Mucosa of descending colon (tissue), 3 donors: ENCODE measurements around the gene ETS1. TPM values are rescaled to one million over a fixed set of nuclear protein-coding genes. Genes with fewer than 3 reads are reported as not detected.

Source experiments
- ATAC-seq: fragments of 200-7000 bp; cut with Tn5 transposase; one replicate; pipeline ENCODE4 v1.9.1; 2020; ENCODE audit warnings: mild to moderate bottlenecking, moderate library complexity
- DNase-seq, 3 donors: peaks; one replicate each; pipeline ENCODE4 v3.0.0-alpha.2; 2020
- H3K36me3 ChIP-seq: fragments of 200-600 bp; one replicate; pipeline ENCODE4 v1.8.0; 2021; ENCODE audit warnings: low read depth, mild to moderate bottlenecking
- H3K4me1 ChIP-seq: fragments of 200-600 bp; one replicate; pipeline ENCODE4 v1.8.0; 2021; ENCODE audit warnings: low read depth, mild to moderate bottlenecking
- H3K4me3 ChIP-seq: fragments of 200-600 bp; one replicate; pipeline ENCODE4 v1.8.0; 2021; ENCODE audit warnings: mild to moderate bottlenecking
- H3K9me3 ChIP-seq: fragments of 200-600 bp; one replicate; pipeline ENCODE4 v1.8.0; 2021; ENCODE audit warnings: mild to moderate bottlenecking
- intact Hi-C, 2 donors: fragments of 100-400 bp; cut with DNase I in 1 of 2; cut with micrococcal nuclease in 1 of 2; formaldehyde crosslinking; loops; one replicate each; pipeline versions ENCODE4 v1.11.0 to v1.11.1; 2022; cut with DNase I, micrococcal nuclease
- total RNA-seq, 3 donors: library from RNA; stranded (reverse); fragmentation: NEBNext Ultra II Directional in 2 of 3; extraction: Animal tissue kit (Norgen Biotek cat#: 25700) in 2 of 3; gene quantifications; one replicate each; pipeline versions ENCODE4 v1.2.1 to v1.2.4, GENCODE V29; 2021 to 2023
- TF ChIP-seq, protein P1 (sequence below): fragments of 200-600 bp; IDR thresholded peaks from one replicate; pipeline ENCODE4 v1.8.0; 2022; ENCODE audit warnings: antibody characterized with exemption, mild to moderate bottlenecking
- donor health status: DM: no; HTN: no; CAD: no; lungs with moderate emphysema.
- donor health status: DM: no; HTN: no; CAD: no.
- donor health status: DM: no; HTN: yes; CAD: no.

ETS1 gene
- total RNA-seq, 3 donors from 2014 or later, result 36.5 to 41.2 (median 38.6) TPM

DNA sequence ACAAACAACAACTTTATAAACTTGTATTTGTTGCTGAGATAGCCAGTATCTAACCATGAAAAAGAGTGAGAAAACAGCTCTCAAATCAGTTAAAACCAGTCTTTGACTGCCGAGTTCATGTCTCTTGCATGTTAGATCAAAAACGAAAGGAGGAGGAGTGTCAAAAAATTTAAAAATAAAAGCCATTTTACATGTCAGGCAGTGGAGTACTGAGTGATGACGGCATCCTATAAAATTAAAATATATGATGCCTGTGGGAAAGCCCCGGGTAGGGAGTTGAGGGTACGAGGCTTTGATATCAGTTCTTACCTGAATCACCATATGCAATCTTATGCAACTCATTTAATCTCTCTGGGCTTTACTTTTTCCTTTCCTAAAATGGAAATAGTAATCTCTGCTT lies 117.3 kb downstream of the ETS1 start:
- peaks cover 39% of the 10 kb centered on the region for H3K4me1 ChIP-seq
- no peak for DNase-seq
- no peaks in the 10 kb centered on the region for H3K36me3 ChIP-seq
- H3K9me3 ChIP-seq, result no peaks in the 10 kb centered on the region
- ATAC-seq, result no peak
- intact Hi-C loops, result no loop called here
- H3K4me3 ChIP-seq, result no peak overlapping the region
- TF ChIP-seq, protein P1, sequence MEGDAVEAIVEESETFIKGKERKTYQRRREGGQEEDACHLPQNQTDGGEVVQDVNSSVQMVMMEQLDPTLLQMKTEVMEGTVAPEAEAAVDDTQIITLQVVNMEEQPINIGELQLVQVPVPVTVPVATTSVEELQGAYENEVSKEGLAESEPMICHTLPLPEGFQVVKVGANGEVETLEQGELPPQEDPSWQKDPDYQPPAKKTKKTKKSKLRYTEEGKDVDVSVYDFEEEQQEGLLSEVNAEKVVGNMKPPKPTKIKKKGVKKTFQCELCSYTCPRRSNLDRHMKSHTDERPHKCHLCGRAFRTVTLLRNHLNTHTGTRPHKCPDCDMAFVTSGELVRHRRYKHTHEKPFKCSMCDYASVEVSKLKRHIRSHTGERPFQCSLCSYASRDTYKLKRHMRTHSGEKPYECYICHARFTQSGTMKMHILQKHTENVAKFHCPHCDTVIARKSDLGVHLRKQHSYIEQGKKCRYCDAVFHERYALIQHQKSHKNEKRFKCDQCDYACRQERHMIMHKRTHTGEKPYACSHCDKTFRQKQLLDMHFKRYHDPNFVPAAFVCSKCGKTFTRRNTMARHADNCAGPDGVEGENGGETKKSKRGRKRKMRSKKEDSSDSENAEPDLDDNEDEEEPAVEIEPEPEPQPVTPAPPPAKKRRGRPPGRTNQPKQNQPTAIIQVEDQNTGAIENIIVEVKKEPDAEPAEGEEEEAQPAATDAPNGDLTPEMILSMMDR, result no peak

DNA sequence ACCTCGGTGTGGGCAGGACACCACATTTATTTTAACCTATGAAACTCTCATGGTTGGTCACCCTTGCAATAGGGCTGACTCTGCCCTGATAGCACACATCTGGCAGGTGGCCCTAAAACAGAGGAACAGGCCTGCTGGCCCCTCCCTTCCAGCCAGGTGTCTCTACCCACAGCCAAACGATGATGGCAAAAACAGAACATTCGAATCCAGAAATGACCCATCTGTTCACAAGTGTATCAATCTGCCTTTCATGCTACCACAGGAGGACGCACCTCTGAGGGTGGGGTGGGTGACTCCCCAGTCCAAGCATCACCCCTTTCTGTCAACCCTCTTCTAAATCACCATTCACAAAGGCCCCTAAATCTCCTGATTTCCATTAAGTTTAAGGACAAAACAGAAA lies 118.1 kb downstream of the ETS1 start:
- Histone ChIP-seq H3K9me3 (no peaks in the 10 kb centered on the region), H3K36me3 (no peaks in the 10 kb centered on the region), H3K4me3 (no peak overlapping the region), H3K4me1 (peaks cover 42% of the 10 kb centered on the region)
- ATAC-seq (peak; percentile 32), DNase-seq (no peak)
- TF ChIP-seq, protein P1, result no peak
- intact Hi-C loops, result no loop called here

DNA sequence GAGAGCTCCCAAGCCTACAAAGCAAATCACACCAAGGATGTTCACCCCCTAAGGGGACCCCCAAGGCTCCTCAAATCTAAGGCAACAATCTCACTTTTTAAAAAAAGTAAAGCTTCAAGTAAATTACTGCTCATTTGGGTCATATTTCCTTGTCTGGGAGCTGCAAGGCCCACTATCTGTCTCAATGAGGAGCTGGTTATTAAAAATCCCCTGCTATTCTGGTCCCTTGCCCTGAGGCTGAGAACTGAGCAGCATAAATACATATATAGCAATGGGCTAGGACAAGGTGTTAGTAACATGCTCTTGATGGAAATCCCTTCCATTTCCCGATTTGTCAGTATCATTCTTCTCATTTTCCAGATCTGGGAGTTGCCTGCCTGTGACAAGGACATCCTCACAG lies 119.2 kb downstream of the ETS1 start:
- Histone ChIP-seq H3K9me3 (no peaks in the 10 kb centered on the region), H3K4me1 (peaks cover 42% of the 10 kb centered on the region), H3K36me3 (no peaks in the 10 kb centered on the region), H3K4me3 (no peak overlapping the region)
- ATAC-seq, result no peak
- intact Hi-C loops, result no loop called here
- TF ChIP-seq, protein P1, result no peak
- no peak for DNase-seq

DNA sequence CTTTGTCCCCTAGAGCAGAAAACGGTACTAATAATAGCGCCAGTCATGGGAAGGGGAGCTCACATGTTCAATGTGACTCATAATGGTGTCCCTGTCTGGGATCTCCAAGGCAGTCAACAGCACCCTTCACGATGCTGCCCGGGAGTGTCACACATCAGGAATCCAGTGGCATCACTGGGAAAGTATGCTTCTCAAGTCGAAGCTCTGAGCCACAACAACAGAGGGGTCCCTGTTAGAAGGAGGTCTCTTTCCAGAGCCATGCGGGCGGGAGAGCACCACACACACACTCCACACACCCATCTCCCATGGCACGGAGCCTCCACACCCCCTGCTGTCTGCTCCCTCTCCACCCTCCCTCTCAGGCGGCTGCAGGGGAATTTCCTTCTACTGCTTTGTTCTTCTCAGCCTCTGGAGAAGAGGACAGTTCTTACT lies 119.7 kb downstream of the ETS1 start:
- TF ChIP-seq, protein P1, result no peak
- no peaks in the 10 kb centered on the region for H3K9me3 ChIP-seq
- intact Hi-C loops, result no loop called here
- peak; percentile 21 for ATAC-seq
- no peak overlapping the region for H3K4me3 ChIP-seq
- DNase-seq, result no peak
- peaks cover 37% of the 10 kb centered on the region for H3K4me1 ChIP-seq
- no peaks in the 10 kb centered on the region for H3K36me3 ChIP-seq

DNA sequence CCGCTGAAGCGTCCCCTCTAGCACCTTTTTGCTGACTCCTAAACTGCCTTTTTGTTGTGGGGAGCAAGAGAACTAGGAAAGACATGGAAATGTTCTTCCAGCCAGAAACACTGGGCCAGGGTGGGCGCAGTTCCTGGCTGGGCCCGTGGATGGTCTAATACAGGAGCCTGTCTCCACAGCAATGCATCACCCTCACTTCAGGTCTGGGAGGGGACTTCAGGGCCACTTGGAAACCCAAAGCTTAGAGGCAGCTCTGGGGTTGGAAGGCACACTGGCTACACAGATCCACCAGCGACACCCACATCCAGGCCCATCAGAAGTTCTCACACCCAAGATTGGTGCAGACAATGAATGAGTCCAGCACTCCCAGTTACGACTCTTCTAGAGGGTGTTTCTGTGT lies 120.3 kb downstream of the ETS1 start:
- ATAC-seq, result no peak
- H3K4me3 ChIP-seq, result no peak overlapping the region
- TF ChIP-seq, protein P1, result no peak
- H3K36me3 ChIP-seq, result no peaks in the 10 kb centered on the region
- intact Hi-C loops, result no loop called here
- DNase-seq, result no peak
- no peaks in the 10 kb centered on the region for H3K9me3 ChIP-seq
- H3K4me1 ChIP-seq, result peaks cover 31% of the 10 kb centered on the region
